Measurements from ENCODE around the gene CCR8.

Gene CCR8

GRCh38 chr3:39329493-39329892, at the start of gene CCR8:
Gene CCR8, plus strand, starts transcription at chr3:39329709. Its CDS starts 2,623 bp downstream, at chr3:39332332.
- DNase-seq, result no peak

GRCh38 chr3:39279745-39280517, 49.6 kb upstream of the CCR8 start, which contains the start of gene CX3CR1:
Gene CX3CR1, minus strand, starts transcription at chr3:39280036. Its CDS starts 13,527 bp downstream, at chr3:39266509.
- no peak for DNase-seq

- no peak for DNase-seq
Observed at GRCh38 chr3:39280571-39280970, 48.9 kb upstream of the CCR8 start.

GRCh38 chr3:39281533-39281932, 48.0 kb upstream of the CCR8 start:
- DNase-seq, result no peak

GRCh38 chr3:39282057-39282456, 47.5 kb upstream of the CCR8 start:
- no peak for DNase-seq

- DNase-seq, result no peak
Observed at GRCh38 chr3:39284457-39284881, 45.0 kb upstream of the CCR8 start.

- no peak for DNase-seq
Observed at GRCh38 chr3:39285332-39285731, 44.2 kb upstream of the CCR8 start.

- no peak for DNase-seq
Observed at GRCh38 chr3:39286771-39287170, 42.7 kb upstream of the CCR8 start.

GRCh38 chr3:39287216-39288164, 42.0 kb upstream of the CCR8 start:
- no peak for DNase-seq

GRCh38 chr3:39288300-39288808, 41.2 kb upstream of the CCR8 start:
- DNase-seq, result peak in 3 of 4 experiments; percentile 22 to 59 (median 47)

GRCh38 chr3:39289107-39289506, 40.4 kb upstream of the CCR8 start:
- DNase-seq, result no peak

- no peak for DNase-seq
Observed at GRCh38 chr3:39290255-39290654, 39.3 kb upstream of the CCR8 start.

GRCh38 chr3:39291903-39292329, 37.6 kb upstream of the CCR8 start:
- DNase-seq, result peak; percentile 47 to 69 (median 60)

GRCh38 chr3:39292961-39293360, 36.5 kb upstream of the CCR8 start:
- no peak for DNase-seq

GRCh38 chr3:39294446-39295183, 34.9 kb upstream of the CCR8 start:
- peak in 1 of 4 experiments; percentile 22 for DNase-seq

GRCh38 chr3:39295184-39295775, 34.2 kb upstream of the CCR8 start:
- no peak for DNase-seq

GRCh38 chr3:39296197-39297077, 33.1 kb upstream of the CCR8 start:
- DNase-seq, result no peak

- no peak for DNase-seq
Observed at GRCh38 chr3:39299279-39299678, 30.2 kb upstream of the CCR8 start.

- no peak for DNase-seq
Observed at GRCh38 chr3:39302178-39302577, 27.3 kb upstream of the CCR8 start.

GRCh38 chr3:39313289-39313688, 16.2 kb upstream of the CCR8 start:
- no peak for DNase-seq

GRCh38 chr3:39315420-39315819, 14.1 kb upstream of the CCR8 start:
- no peak for DNase-seq

Data from activated naive CD4-positive, alpha-beta T cell (primary cell).